HepG2 (cell line): ENCODE data around the gene ENSA. TPM values are rescaled to one million over a fixed set of nuclear protein-coding genes. Genes with fewer than 3 reads are reported as not detected.

Experiments used
- ATAC-seq: fragments of 200-7000 bp; cut with Tn5 transposase; 3 replicates; pipeline ENCODE4 v1.9.1; 2020; ENCODE audit warnings: mild to moderate bottlenecking, moderate library complexity
- BruUV-seq: library from RNA; stranded (reverse); fragments of 400-500 nt; replicated peaks from 2 replicates; lab custom pipeline; 2021; lab: Mats Ljungman, UMichigan
- CTCF ChIA-PET: fragments of 300-600 bp; formaldehyde crosslinking; extraction: SDS; loops from one replicate; lab custom pipeline; 2021; ENCODE audit warnings: low total read pairs, inconsistent platforms, low intra/inter-chr PET ratio; lab: Yijun Ruan, JAX
- POLR2A ChIA-PET: fragments of 350-600 bp; sonication (Branson Sonifier 250); formaldehyde crosslinking; loops from one replicate; lab custom pipeline; 2020; ENCODE audit warnings: antibody characterized with exemption, inconsistent platforms; lab: Yijun Ruan, JAX
- DNase-seq: peaks from one replicate; pipeline ENCODE4 v3.0.0-alpha.2; 2015; ENCODE audit warnings: low spot score
- FAIRE-seq: peaks from 3 replicates; lab custom pipeline; 2011; peaks lifted over from hg19 to GRCh38; lab: Jason Lieb, UNC
- H2AFZ ChIP-seq: one replicate; pipeline ENCODE4 v1.6.1; 2011; ENCODE audit warnings: low read length, inconsistent platforms
- H3K27ac ChIP-seq: fragments of 300-600 bp; 3 replicates; pipeline ENCODE4 v1.8.0; 2011; ENCODE audit warnings: mixed run types, mild to moderate bottlenecking, mixed read lengths, low read length, inconsistent platforms; ENCODE audit not compliant: insufficient read depth; ENCODE audit errors: extremely low read length
- H3K27me3 ChIP-seq, 2 experiments: fragments of 200-600 bp in 1 of 2; 2 replicates in 1 of 2; 3 replicates in 1 of 2; pipeline versions ENCODE4 v1.6.0 to v1.8.0; 2011; ENCODE audit warnings: low read length in 2 of 2, mild to moderate bottlenecking in 2 of 2, moderate library complexity in 2 of 2, inconsistent platforms in 1 of 2; ENCODE audit not compliant: insufficient read depth in 2 of 2, control insufficient read depth in 1 of 2
- H3K36me3 ChIP-seq, 2 experiments: fragments of 200-600 bp in 1 of 2; replicated peaks in 1 of 2; 2 replicates in 1 of 2; 3 replicates in 1 of 2; pipeline versions ENCODE4 v1.5.1 to v1.8.0; 2011; ENCODE audit warnings: low read length in 2 of 2, inconsistent platforms in 1 of 2; ENCODE audit not compliant: insufficient read depth in 2 of 2, control insufficient read depth in 1 of 2
- H3K4me1 ChIP-seq: 2 replicates; pipeline ENCODE4 v1.5.1; 2012; ENCODE audit warnings: low read length, inconsistent platforms; ENCODE audit not compliant: insufficient read depth
- H3K4me2 ChIP-seq: 2 replicates; pipeline ENCODE4 v1.6.0; 2011; ENCODE audit warnings: low read depth, low read length, inconsistent platforms
- H3K4me3 ChIP-seq, 3 experiments: fragments of 200-600 bp in 1 of 3; sonication (generic), shearing (Covaris generic) in 1 of 3; replicated peaks in 1 of 3; 2 replicates each; pipeline ENCODE4 v1.5.1; 2011 to 2016; ENCODE audit warnings: low read length in 3 of 3, inconsistent platforms in 2 of 3, low read depth in 2 of 3, mild to moderate bottlenecking in 2 of 3, control low read depth in 1 of 3, mixed read lengths in 1 of 3; ENCODE audit not compliant: insufficient read depth in 1 of 3
- H3K79me2 ChIP-seq: one replicate; pipeline ENCODE4 v1.6.1; 2011; ENCODE audit warnings: low read length, inconsistent platforms; ENCODE audit not compliant: insufficient read depth
- H3K9ac ChIP-seq: 2 replicates; pipeline ENCODE4 v1.6.0; 2011; ENCODE audit warnings: mild to moderate bottlenecking, low read depth, low read length, inconsistent platforms; ENCODE audit not compliant: insufficient read depth
- H3K9me3 ChIP-seq: 2 replicates; pipeline ENCODE4 v1.5.1; 2012; ENCODE audit warnings: mild to moderate bottlenecking, low read length
- H4K20me1 ChIP-seq: 2 replicates; pipeline ENCODE4 v1.6.0; 2011; ENCODE audit warnings: inconsistent platforms, mild to moderate bottlenecking, low read length, moderate library complexity; ENCODE audit not compliant: insufficient read depth
- MTF1 ChIP-seq: sonication (generic); formaldehyde crosslinking; IDR thresholded peaks from 2 replicates; pipeline ENCODE4 v1.5.0; 2020; ENCODE audit warnings: missing genetic modification reagents
- RBM22 ChIP-seq: fragments of 200-400 bp; formaldehyde crosslinking; optimal IDR thresholded peaks from 2 replicates; pipeline ENCODE3; 2017; ENCODE audit warnings: mild to moderate bottlenecking, low read length, moderate library complexity
- STAG1 ChIP-seq: sonication (generic); formaldehyde crosslinking; IDR thresholded peaks from 2 replicates; pipeline ENCODE4 v1.4.0; 2020; ENCODE audit warnings: missing genetic modification reagents
- THAP11 ChIP-seq: IDR thresholded peaks from 2 replicates; pipeline ENCODE4 v1.6.1; 2016; ENCODE audit warnings: missing biosample characterization, missing genetic modification reagents
- TOE1 ChIP-seq: sonication (generic); formaldehyde crosslinking; IDR thresholded peaks from 2 replicates; pipeline ENCODE4 v1.4.0; 2020; ENCODE audit warnings: mild to moderate bottlenecking, missing genetic modification reagents
- ZNF124 ChIP-seq: sonication (generic); formaldehyde crosslinking; IDR thresholded peaks from 2 replicates; pipeline ENCODE4 v1.4.0; 2020; ENCODE audit warnings: missing genetic modification reagents
- ZNF230 ChIP-seq: sonication (generic); formaldehyde crosslinking; IDR thresholded peaks from 2 replicates; pipeline ENCODE4 v1.4.0; 2020; ENCODE audit warnings: mild to moderate bottlenecking, missing genetic modification reagents
- ZNF615 ChIP-seq: sonication (generic); formaldehyde crosslinking; IDR thresholded peaks from 2 replicates; pipeline ENCODE4 v1.5.0; 2020; ENCODE audit warnings: mild to moderate bottlenecking, missing genetic modification reagents, borderline replicate concordance
- WGBS: methylation state at CpG from one replicate; pipeline ENCODE4 v1.1.6; 2017; ENCODE audit warnings: low lambda C conversion rate; 5-methylcytosine and 5-hydroxymethylcytosine counted together
- in situ Hi-C: cut with HindIII; loops from 2 replicates; pipeline ENCODE4 v1.10.0; 2017; ENCODE audit warnings: low pct_unique_long_range_greater_than_20kb; ENCODE audit not compliant: extremely low pct_ligation_motif_present
- intact Hi-C: fragments of 100-400 bp; cut with micrococcal nuclease; formaldehyde crosslinking; loops from one replicate; pipeline ENCODE4 v1.10.0; 2022; ENCODE audit not compliant: unreplicated experiment
- polyA plus RNA-seq, 8 experiments: library from polyadenylated mRNA; depleted of rRNA in 3 of 8; stranded (reverse) in 7 of 8; unstranded in 1 of 8; fragments of >200 nt; fragmentation: Illumina TruSeq in 4 of 8; extraction: Trizol in 4 of 8; gene quantifications; 2 replicates each; pipeline versions ENCODE4 v1.2.1 to v1.2.3, GENCODE V29; 2011 to 2016; ENCODE audit warnings: low read depth in 4 of 8, missing spikeins in 1 of 8, mixed read lengths in 1 of 8; ENCODE audit not compliant: insufficient read depth in 1 of 8
- total RNA-seq, 5 experiments: library from RNA; depleted of rRNA; stranded (reverse); fragments of >200 nt; fragmentation: Illumina TruSeq; extraction: Trizol; gene quantifications; 2 replicates each; pipeline ENCODE4 v1.2.3, GENCODE V29; 2016; ENCODE audit warnings: low read depth in 1 of 5
- TF ChIP-seq, protein P1 (sequence below): sonication (generic); formaldehyde crosslinking; IDR thresholded peaks from 2 replicates; pipeline ENCODE4 v1.5.0; 2020; ENCODE audit warnings: mild to moderate bottlenecking, missing genetic modification reagents, moderate library complexity

The ENSA gene
- total and polyA plus RNA-seq, 2 of the 13 experiments (the other 11 are each of a cell fraction or from before 2014, with no cell fraction given) = 54.5 to 111 TPM

DNA sequence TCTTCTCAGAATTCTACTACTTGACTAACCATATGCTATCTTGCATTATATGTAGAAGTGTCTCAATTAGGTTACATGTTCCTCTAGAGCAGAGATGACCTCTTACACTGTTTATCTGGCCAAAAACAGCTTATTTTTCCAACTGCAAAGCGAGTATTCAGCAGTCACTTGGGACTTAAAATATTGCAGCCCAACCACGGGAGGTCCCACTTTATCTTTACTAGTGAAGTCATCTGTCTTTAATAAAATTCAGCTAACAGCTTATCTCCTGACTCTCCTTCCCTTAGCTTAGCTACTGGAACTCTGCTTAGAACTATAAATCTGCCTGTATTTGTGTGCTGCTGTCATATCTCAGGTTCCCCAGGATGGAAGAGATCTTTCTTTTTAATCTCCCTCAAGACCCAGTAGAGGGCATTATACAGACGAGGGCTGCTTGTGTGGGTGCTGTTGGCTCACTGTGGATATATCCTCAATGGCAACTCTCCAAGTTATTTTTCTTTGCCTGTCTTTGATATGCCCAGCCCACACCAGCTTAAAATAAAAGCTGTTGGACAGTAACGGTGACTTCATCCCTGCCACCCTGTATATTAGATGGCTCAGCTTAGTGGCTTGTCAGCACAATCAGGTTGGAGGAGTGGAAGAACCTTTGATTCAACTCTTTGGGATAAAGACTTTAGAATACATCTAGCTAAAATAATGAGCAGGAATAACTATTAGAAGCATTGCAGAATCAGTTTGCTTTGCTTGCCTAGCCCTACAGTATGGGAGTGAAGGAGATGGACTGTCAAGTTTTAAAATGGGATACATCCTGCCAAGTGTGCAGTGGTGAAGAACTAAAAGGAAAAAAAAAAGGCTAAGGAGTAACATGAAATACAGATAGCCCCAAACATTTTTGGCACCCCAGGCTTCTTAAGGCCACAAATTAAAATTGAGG is 9.6 kb downstream of the ENSA start:
- POLR2A ChIA-PET = interaction anchor here (0.8 to 4.5 kb wide), 8 partner anchors 8 to 59 kb away, joined by 3 to 40 read pairs (median 4); partner anchors contain the start of genes ENSA and MCL1
- intact Hi-C loops = loop anchor here (2.0 to 10.0 kb wide), 4 partner anchors 41 to 195 kb away; partner anchors contain the start of genes GOLPH3L and MCL1
- peak overlapping the region; percentile 6 for H3K27ac ChIP-seq
- H3K4me3 ChIP-seq = no peak overlapping the region
- no peaks in the 10 kb centered on the region for H3K9me3 ChIP-seq
- peaks cover 11 to 38% of the 10 kb centered on the region in 2 experiments for H3K36me3 ChIP-seq
- in situ Hi-C loops = no loop called here
- H3K79me2 ChIP-seq = no peaks in the 10 kb centered on the region
- H3K9ac ChIP-seq = no peak overlapping the region
- DNase-seq (no peak), ATAC-seq (peak; percentile 57), FAIRE-seq (no peak)
- H3K4me1 ChIP-seq = peaks cover 47% of the 10 kb centered on the region
- CTCF ChIA-PET = interaction anchor here (1.1 to 1.2 kb wide), 2 partner anchors 59 kb away, joined by 3 read pairs; no protein-coding TSS in a partner anchor
- H2AFZ ChIP-seq = no peak overlapping the region
- TF ChIP-seq STAG1 (CRISPR knock-in tag) (peak; percentile 36), ZNF124 (no peak), ZNF230 (CRISPR knock-in tag) (no peak), ZNF615 (CRISPR knock-in tag) (no peak), MTF1 (CRISPR knock-in tag) (no peak), THAP11 (CRISPR knock-in tag) (0 out of 2 replicates have a peak, but pooled peaks have one; percentile 23), TOE1 (CRISPR knock-in tag) (no peak), RBM22 (peak; percentile 30)
- TF ChIP-seq, protein P1, sequence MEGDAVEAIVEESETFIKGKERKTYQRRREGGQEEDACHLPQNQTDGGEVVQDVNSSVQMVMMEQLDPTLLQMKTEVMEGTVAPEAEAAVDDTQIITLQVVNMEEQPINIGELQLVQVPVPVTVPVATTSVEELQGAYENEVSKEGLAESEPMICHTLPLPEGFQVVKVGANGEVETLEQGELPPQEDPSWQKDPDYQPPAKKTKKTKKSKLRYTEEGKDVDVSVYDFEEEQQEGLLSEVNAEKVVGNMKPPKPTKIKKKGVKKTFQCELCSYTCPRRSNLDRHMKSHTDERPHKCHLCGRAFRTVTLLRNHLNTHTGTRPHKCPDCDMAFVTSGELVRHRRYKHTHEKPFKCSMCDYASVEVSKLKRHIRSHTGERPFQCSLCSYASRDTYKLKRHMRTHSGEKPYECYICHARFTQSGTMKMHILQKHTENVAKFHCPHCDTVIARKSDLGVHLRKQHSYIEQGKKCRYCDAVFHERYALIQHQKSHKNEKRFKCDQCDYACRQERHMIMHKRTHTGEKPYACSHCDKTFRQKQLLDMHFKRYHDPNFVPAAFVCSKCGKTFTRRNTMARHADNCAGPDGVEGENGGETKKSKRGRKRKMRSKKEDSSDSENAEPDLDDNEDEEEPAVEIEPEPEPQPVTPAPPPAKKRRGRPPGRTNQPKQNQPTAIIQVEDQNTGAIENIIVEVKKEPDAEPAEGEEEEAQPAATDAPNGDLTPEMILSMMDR (CRISPR knock-in tag) = 0 out of 2 replicates have a peak, but pooled peaks have one; percentile 11
- no peaks in the 10 kb centered on the region for H3K27me3 ChIP-seq
- BruUV-seq = no TSS peak
- H3K4me2 ChIP-seq = no peak overlapping the region
- no peaks in the 10 kb centered on the region for H4K20me1 ChIP-seq
- WGBS = 79% methylated on average over 4 of the region's 4 CpGs
